MCF 10A (cell line): ENCODE data around the gene NECTIN4. TPM values are rescaled to one million over a fixed set of nuclear protein-coding genes. Genes with fewer than 3 reads are reported as not detected.
A peak's percentile ranks its signal among the peaks of the same experiment; 100 is the strongest.

Experiments
- BruUV-seq: library from RNA; stranded (reverse); fragments of 400-500 nt; replicated peaks from 2 replicates; lab custom pipeline; 2021; lab: Mats Ljungman, UMichigan
- CTCF ChIA-PET: fragments of 300-600 bp; sonication (Branson Sonifier 250); formaldehyde crosslinking; extraction: SDS; loops from one replicate; lab custom pipeline; 2021; ENCODE audit warnings: antibody characterized with exemption, inconsistent platforms; lab: Yijun Ruan, JAX
- POLR2A ChIA-PET: fragments of 300-600, 350-650 bp; sonication (Branson Sonifier 250); formaldehyde crosslinking; extraction: SDS; loops from one replicate; lab custom pipeline; 2020; ENCODE audit warnings: antibody characterized with exemption, inconsistent platforms; lab: Yijun Ruan, JAX
- DNase-seq: peaks from one replicate; pipeline ENCODE4 v3.0.0-alpha.2; 2018; ENCODE audit not compliant: unreplicated experiment
- H3K27ac Mint-ChIP-seq: one replicate; pipeline ENCODE4 v1.8.0; 2022; ENCODE audit warnings: mild to moderate bottlenecking, low read depth, mixed read lengths; ENCODE audit not compliant: unreplicated experiment
- H3K27me3 Mint-ChIP-seq: one replicate; pipeline ENCODE4 v1.8.0; 2022; ENCODE audit warnings: mixed read lengths; ENCODE audit not compliant: insufficient read depth, unreplicated experiment
- H3K36me3 Mint-ChIP-seq: one replicate; pipeline ENCODE4 v1.8.0; 2022; ENCODE audit warnings: mild to moderate bottlenecking, moderate library complexity, mixed read lengths; ENCODE audit not compliant: insufficient read depth, unreplicated experiment
- H3K4me1 Mint-ChIP-seq: one replicate; pipeline ENCODE4 v1.8.0; 2022; ENCODE audit warnings: mixed read lengths; ENCODE audit not compliant: insufficient read depth, unreplicated experiment
- H3K4me3 Mint-ChIP-seq: one replicate; pipeline ENCODE4 v1.8.0; 2022; ENCODE audit warnings: mild to moderate bottlenecking, moderate library complexity, mixed read lengths; ENCODE audit not compliant: unreplicated experiment
- H3K9me3 Mint-ChIP-seq: one replicate; pipeline ENCODE4 v1.8.0; 2022; ENCODE audit warnings: mixed read lengths; ENCODE audit not compliant: unreplicated experiment
- CTCF ChIP-seq: fragments of 200-600 bp; IDR thresholded peaks from one replicate; pipeline ENCODE4 v1.8.0; 2022; ENCODE audit warnings: antibody characterized with exemption, mild to moderate bottlenecking; ENCODE audit not compliant: unreplicated experiment
- intact Hi-C: fragments of 100-400 bp; cut with micrococcal nuclease; formaldehyde crosslinking; loops from 2 replicates; pipeline ENCODE4 v1.14.1; 2022
- total RNA-seq: library from RNA; stranded (reverse); gene quantifications from 2 replicates; pipeline ENCODE4 v1.2.3, GENCODE V29; 2022

Gene NECTIN4
- total RNA-seq, 1 experiment from 2014 or later: 7.0 TPM

DNA sequence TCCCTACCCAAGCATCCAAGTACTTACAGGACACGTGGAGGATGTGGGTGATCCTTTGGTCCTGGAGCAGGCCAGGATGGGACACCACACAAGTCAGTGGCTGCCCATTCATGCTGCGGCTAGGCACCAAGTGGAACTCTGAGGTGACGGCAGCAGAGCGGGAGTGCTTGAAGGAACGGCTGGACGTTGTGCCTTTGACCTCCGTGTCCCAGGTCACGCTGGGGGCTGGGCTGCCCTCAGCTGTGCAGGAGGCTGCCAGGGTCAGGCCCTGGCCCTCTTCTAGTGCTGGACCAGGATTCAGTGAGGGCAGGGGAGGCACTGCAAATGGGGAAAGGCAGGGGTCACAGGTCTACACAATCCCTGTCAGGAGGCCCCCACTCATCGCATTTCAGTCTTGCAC lies 11.9 kb downstream of the NECTIN4 start:
- Mint-ChIP-seq H3K4me3 (no peak overlapping the region), H3K36me3 (peaks cover 12% of the 10 kb centered on the region), H3K9me3 (no peaks in the 10 kb centered on the region), H3K4me1 (peaks cover 68% of the 10 kb centered on the region), H3K27me3 (no peaks in the 10 kb centered on the region), H3K27ac (no peak overlapping the region)
- ChIA-PET CTCF (interaction anchor here (0.6 to 14.2 kb wide), 7 partner anchors 11 to 317 kb away, joined by 3 to 331 read pairs (median 3); partner anchors contain the start of genes KLHDC9, NECTIN4, TOMM40L and USF1), POLR2A (interaction anchor here (0.6 to 7.3 kb wide), 5 partner anchors 27 to 81 kb away, joined by 3 to 122 read pairs (median 4); partner anchors contain the start of genes F11R and USF1)
- no peak for DNase-seq
- TF ChIP-seq CTCF: no peak
- BruUV-seq: no TSS peak
- intact Hi-C loops: no loop called here

- no peaks in the 10 kb centered on the region for H3K27me3 Mint-ChIP-seq
- peaks cover 64% of the 10 kb centered on the region for H3K4me1 Mint-ChIP-seq
- H3K9me3 Mint-ChIP-seq: no peaks in the 10 kb centered on the region
- no peak for TF ChIP-seq CTCF
- ChIA-PET CTCF (interaction anchor here (0.5 to 14.2 kb wide), 6 partner anchors 12 to 871 kb away, joined by 3 to 331 read pairs (median 4); partner anchors contain the start of genes KLHDC9, NECTIN4 and PEA15), POLR2A (interaction anchor here (0.9 to 7.3 kb wide), 8 partner anchors 8 to 80 kb away, joined by 3 to 122 read pairs (median 30); partner anchors contain the start of genes F11R, NIT1, PFDN2 and USF1)
- intact Hi-C loops: no loop called here
- BruUV-seq: no TSS peak
- H3K27ac Mint-ChIP-seq: peak overlapping the region; percentile 60
- peak; percentile 32 for DNase-seq
- no peak overlapping the region for H3K4me3 Mint-ChIP-seq
- H3K36me3 Mint-ChIP-seq: peaks cover 17% of the 10 kb centered on the region
These were observed 12.9 kb downstream of the NECTIN4 start for GRCh38 chr1:161076410-161076809.

DNA sequence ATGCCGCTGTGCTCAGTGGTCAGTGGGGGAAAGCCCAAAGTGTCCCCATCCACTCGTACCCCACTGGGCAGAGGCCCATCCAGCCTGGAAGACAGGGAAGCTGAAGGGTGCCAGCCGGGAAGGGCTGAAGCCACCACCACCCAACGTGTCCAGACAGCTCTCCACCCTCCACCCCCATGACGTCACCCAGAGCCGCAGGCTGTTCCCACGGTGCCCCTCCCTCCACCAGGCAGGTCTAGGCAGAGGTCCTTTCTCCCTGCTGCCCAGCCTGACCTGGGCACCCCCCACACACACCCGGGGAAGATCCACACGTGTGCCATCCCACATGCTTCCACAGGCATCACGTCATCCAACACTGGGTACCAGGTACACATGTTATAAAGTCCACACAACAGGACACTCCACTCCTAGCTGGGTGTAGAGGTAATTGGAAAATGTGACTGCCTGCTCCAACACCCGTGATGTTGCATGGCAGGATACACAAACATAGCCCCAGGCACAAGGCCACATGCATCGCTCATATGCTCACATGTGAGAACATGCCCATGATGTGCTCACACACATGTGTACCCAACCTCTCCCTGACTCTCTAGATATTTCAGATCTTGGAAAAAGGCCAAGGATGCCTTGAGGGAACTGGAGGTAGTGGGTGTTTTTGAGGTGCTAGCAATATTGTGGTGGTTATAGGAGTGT lies 14.5 kb downstream of the NECTIN4 start:
- peak; percentile 96 for DNase-seq
- no peaks in the 10 kb centered on the region for H3K27me3 Mint-ChIP-seq

More for the DNA sequence above, 14.5 kb downstream of the NECTIN4 start:
- Mint-ChIP-seq H3K27ac (peak overlapping the region; percentile 95), H3K36me3 (peaks cover 17% of the 10 kb centered on the region), H3K4me3 (peak overlapping the region; percentile 90), H3K4me1 (peaks cover 48% of the 10 kb centered on the region), H3K9me3 (no peaks in the 10 kb centered on the region)
- CTCF ChIA-PET: interaction anchor here (0.6 to 14.2 kb wide), 18 partner anchors 9 to 348 kb away, joined by 3 to 331 read pairs (median 5); partner anchors contain the start of genes F11R, KLHDC9, NIT1 and PFDN2
- POLR2A ChIA-PET: interaction anchor here (0.5 to 7.3 kb wide), 30 partner anchors 9 to 425 kb away, joined by 3 to 122 read pairs (median 5); partner anchors contain the start of genes DEDD, F11R, NIT1 and PFDN2
- TF ChIP-seq CTCF: no peak
- no TSS peak for BruUV-seq
- intact Hi-C loops: loop anchor here (1.0 kb wide), 2 partner anchors 40 to 82 kb away; no protein-coding TSS in a partner anchor
